ENCODE measurements around the gene ZNF792. TPM values are rescaled to one million over a fixed set of nuclear protein-coding genes. Genes with fewer than 3 reads are reported as not detected.

ZNF792 gene
- total and polyA plus RNA-seq, 2 of the 8 experiments (the other 6 are each of a cell fraction or from before 2014, with no cell fraction given) = 2.5 to 7.2 TPM

DNA sequence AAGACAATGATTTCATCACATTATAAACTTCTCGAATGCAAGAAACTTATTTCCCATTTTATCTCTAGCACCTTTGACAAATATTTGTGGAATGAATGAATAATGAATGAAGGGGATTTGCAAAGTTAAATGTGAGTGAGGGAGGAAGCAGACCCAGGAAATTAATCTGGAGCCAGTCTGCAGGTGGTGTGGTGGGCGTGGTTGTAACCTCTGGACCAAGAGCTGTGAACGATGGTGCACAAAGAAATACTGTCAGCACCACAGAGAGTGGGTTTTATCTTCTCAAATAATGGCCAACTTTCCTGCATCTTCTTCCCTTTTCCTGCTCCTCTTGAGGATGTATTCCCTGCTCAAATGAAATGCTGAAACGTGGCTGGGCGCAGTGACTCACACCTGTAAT lies 11.0 kb upstream of the ZNF792 start:
- 72% methylated on average over 5 of the region's 5 CpGs; no CpG with 5 or more reads in 1 of the 2 experiments for WGBS, 2 experiments (ENCODE audit: extremely low coverage in 1 of 2, insufficient coverage in 1 of 2, insufficient read length in 1 of 2, insufficient replicate concordance in 2 of 2, low coverage in 1 of 2, low lambda C conversion rate in 2 of 2, missing lambda C conversion rate in 1 of 2)
- Histone ChIP-seq H2BK12ac (ENCODE audit: low read depth, low read length) (no peak overlapping the region), H4K91ac (replicated peaks; ENCODE audit: insufficient read length, low read length) (no peak overlapping the region), H3K27me3 (replicated peaks in 1 of 4; ENCODE audit: control insufficient read depth in 3 of 4, extremely low read depth in 1 of 4, insufficient read depth in 3 of 4, low read length in 3 of 4) (no peaks in the 10 kb centered on the region), H3K27ac (ENCODE audit: low read depth, low read length) (no peak overlapping the region), H3K79me1 (ENCODE audit: low read depth, low read length) (no peaks in the 10 kb centered on the region), H2BK5ac (ENCODE audit: low read depth, low read length) (no peak overlapping the region), H4K5ac (ENCODE audit: insufficient read length, low read depth, low read length) (no peak overlapping the region), H3K9ac (replicated peaks in 1 of 4; ENCODE audit: extremely low read depth in 1 of 4, low read depth in 3 of 4, low read length in 3 of 4) (no peak overlapping the region), H2AK5ac (ENCODE audit: low read depth, low read length) (no peak overlapping the region), H2BK120ac (replicated peaks; ENCODE audit: low read depth, low read length) (no peak overlapping the region), H3K4ac (replicated peaks; ENCODE audit: insufficient read length, low read depth, low read length) (no peak overlapping the region), H3K56ac (replicated peaks; ENCODE audit: insufficient read length, low read depth, low read length) (no peak overlapping the region), H3K79me2 (ENCODE audit: control insufficient read depth in 1 of 2, insufficient read depth in 2 of 2, low read length in 2 of 2) (no peaks in the 10 kb centered on the region), H4K8ac (ENCODE audit: extremely low read depth, insufficient read depth, low read length) (no peak overlapping the region), H3K23ac (ENCODE audit: insufficient read length) (no peak overlapping the region), H2BK20ac (ENCODE audit: low read length) (no peak overlapping the region), H2AFZ (ENCODE audit: low read length) (no peak overlapping the region), H3K4me2 (ENCODE audit: insufficient read depth in 1 of 2, low read depth in 2 of 2, low read length in 2 of 2) (no peak overlapping the region), H3K9me3 (ENCODE audit: insufficient read depth in 2 of 2, low read depth in 1 of 2, low read length in 1 of 2) (0 out of 4 replicates have a peak, but pooled peaks cover 0 to 4% of the 10 kb centered on the region in 2 experiments), H3K4me1 (replicated peaks in 1 of 4; ENCODE audit: control insufficient read depth in 3 of 4, insufficient read depth in 4 of 4, low read length in 3 of 4) (peaks cover 0 to 3% (median 0%) of the 10 kb centered on the region in 4 experiments; a peak in 3 of 7 replicates), H2BK15ac (ENCODE audit: low read length) (no peak overlapping the region), H3K18ac (ENCODE audit: extremely low read depth, low read length) (no peak overlapping the region), H4K20me1 (replicated peaks in 1 of 2; ENCODE audit: control insufficient read depth in 1 of 2, insufficient read depth in 2 of 2, low read length in 2 of 2) (no peaks in the 10 kb centered on the region), H3K36me3 (ENCODE audit: control insufficient read depth in 2 of 4, insufficient read depth in 4 of 4, low read length in 3 of 4) (0 out of 8 replicates have a peak, but pooled peaks cover 0 to 3% (median 0%) of the 10 kb centered on the region in 4 experiments), H3K14ac (ENCODE audit: insufficient read length) (no peak overlapping the region), H3K4me3 (ENCODE audit: extremely low read depth in 1 of 4, insufficient read depth in 2 of 4, low read depth in 3 of 4, low read length in 4 of 4) (no peak overlapping the region), H3K23me2 (ENCODE audit: low read depth, low read length) (no peaks in the 10 kb centered on the region; the same call in 1 of the 2 replicates)
- ChIA-PET POLR2A (ENCODE audit: partially characterized antibody) (interaction anchor here (0.6 to 1.5 kb wide), 4 partner anchors 11 to 53 kb away, joined by 3 to 4 read pairs (median 3); no protein-coding TSS in a partner anchor), CTCF (ENCODE audit: partially characterized antibody) (interaction anchor here (0.5 to 15.1 kb wide), 5 partner anchors 22 to 203 kb away, joined by 3 to 174 read pairs (median 8); no protein-coding TSS in a partner anchor)
- FAIRE-seq (no peak), DNase-seq (ENCODE audit: low read depth in 1 of 2, low spot score in 2 of 2) (no peak)
- no peak for TF ChIP-seq PHF8 (conservative IDR thresholded peaks at IDR 0.05; ENCODE audit: low read depth, low read length)
- no peak for TF ChIP-seq ATF3 (IDR thresholded peaks at IDR 0.05; ENCODE audit: insufficient read depth, low read depth, low read length)
- no peak for TF ChIP-seq SIRT6 (IDR thresholded peaks at IDR 0.05; ENCODE audit: low read length)

Data from H1 (cell line).